ENCODE measurements around the gene CST4.

DNA sequence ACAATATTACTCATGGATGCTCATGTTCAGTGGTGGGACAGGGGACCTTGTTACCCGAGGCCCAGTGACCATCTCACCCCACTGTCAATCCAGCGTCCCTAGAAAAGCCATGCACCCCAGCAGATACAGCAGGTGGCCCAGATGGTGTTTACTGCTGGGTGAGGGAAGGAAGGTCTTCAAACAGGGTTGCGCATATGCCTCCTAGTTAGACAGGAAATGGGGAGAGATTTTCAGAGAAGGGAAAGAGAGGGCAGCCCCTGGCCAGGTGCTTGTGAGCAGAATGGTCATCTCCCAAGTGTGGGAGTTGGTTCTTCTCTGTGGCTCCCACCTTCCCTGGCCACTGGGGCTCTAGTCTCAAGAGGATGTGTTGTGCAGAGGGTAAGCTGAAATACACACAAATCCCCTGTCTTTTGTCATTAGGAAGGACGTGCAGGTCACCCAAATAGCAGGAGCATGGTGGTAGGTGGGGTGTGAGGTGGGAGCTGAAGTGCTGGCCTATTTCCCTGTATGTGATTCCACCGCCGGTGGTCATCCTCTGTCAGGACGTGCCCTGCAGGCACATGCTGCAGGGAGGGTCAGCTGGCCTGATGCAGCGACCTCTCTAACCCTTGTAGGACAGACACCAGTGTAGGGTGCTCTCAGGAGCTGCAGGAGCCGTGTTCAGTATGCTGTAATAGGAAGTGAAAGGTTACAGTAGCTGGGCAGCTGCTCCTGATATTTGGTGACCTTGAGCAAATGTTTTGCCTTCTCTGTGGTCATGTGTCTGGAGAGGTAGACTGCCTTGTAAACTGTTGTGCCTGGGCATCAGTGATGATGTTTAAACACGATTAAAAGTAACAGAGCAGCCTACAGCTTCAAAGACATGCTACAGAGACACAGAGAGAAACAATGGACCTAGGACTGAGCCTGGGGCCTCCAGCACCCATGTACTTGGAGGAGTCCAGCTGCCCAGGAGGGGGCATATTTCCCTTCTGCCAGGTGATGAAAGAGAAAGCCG is 47.9 kb downstream of the CST4 start:
- TF ChIP-seq ZBTB43 (CRISPR knock-in tag; IDR thresholded peaks at IDR 0.05): no peak
- TF ChIP-seq CTCF (IDR thresholded peaks at IDR 0.05): no peak
- no peak for TF ChIP-seq ZNF416 (CRISPR knock-in tag; IDR thresholded peaks at IDR 0.05)
- TF ChIP-seq SP1 (CRISPR knock-in tag; conservative IDR thresholded peaks at IDR 0.05): no peak
- no peak for TF ChIP-seq NFE2L1 (CRISPR knock-in tag; IDR thresholded peaks at IDR 0.05)
- no peak for TF ChIP-seq MAX (CRISPR knock-in tag; IDR thresholded peaks at IDR 0.05)
- TF ChIP-seq, protein P1, sequence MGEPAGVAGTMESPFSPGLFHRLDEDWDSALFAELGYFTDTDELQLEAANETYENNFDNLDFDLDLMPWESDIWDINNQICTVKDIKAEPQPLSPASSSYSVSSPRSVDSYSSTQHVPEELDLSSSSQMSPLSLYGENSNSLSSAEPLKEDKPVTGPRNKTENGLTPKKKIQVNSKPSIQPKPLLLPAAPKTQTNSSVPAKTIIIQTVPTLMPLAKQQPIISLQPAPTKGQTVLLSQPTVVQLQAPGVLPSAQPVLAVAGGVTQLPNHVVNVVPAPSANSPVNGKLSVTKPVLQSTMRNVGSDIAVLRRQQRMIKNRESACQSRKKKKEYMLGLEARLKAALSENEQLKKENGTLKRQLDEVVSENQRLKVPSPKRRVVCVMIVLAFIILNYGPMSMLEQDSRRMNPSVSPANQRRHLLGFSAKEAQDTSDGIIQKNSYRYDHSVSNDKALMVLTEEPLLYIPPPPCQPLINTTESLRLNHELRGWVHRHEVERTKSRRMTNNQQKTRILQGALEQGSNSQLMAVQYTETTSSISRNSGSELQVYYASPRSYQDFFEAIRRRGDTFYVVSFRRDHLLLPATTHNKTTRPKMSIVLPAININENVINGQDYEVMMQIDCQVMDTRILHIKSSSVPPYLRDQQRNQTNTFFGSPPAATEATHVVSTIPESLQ (CRISPR knock-in tag; IDR thresholded peaks at IDR 0.05): no peak
- no peak for TF ChIP-seq ZNF671 (CRISPR knock-in tag; IDR thresholded peaks at IDR 0.05)
- TF ChIP-seq CREB1 (CRISPR knock-in tag; IDR thresholded peaks at IDR 0.05): no peak
- no peak for TF ChIP-seq HMGXB4 (CRISPR knock-in tag; IDR thresholded peaks at IDR 0.05)

All from WTC11 (cell line).